ENCODE measurements around the gene PRKAR2A. TPM values are rescaled to one million over a fixed set of nuclear protein-coding genes. Genes with fewer than 3 reads are reported as not detected.
A peak's percentile ranks its signal among the peaks of the same experiment; 100 is the strongest.
"Not testable (repeated sequence)": the region's sequence is repeated elsewhere in the genome, so short reads cannot be mapped to it uniquely, and the experiment has no call there.

Gene PRKAR2A
- total and polyA plus RNA-seq, 2 experiments from 2014 or later: 15.7 to 172 TPM

DNA sequence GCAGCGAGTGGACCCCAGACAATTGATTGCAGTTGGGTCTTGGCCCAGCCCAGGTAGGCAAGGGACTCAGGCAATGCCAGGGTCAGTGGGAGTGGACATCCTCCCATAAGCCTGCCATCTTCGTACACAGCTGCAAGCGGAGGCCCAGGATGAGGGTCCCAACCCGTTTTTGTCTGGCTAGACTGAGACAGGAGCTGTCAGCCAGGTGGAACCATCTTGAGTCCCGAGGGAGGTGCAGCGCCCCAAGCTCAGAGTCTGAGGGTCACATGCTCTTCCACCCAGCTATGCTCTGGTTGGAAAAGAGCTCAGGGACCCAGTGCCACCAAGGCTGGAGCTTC lies 108.1 kb downstream of the PRKAR2A start:
- TF ChIP-seq, protein P1, sequence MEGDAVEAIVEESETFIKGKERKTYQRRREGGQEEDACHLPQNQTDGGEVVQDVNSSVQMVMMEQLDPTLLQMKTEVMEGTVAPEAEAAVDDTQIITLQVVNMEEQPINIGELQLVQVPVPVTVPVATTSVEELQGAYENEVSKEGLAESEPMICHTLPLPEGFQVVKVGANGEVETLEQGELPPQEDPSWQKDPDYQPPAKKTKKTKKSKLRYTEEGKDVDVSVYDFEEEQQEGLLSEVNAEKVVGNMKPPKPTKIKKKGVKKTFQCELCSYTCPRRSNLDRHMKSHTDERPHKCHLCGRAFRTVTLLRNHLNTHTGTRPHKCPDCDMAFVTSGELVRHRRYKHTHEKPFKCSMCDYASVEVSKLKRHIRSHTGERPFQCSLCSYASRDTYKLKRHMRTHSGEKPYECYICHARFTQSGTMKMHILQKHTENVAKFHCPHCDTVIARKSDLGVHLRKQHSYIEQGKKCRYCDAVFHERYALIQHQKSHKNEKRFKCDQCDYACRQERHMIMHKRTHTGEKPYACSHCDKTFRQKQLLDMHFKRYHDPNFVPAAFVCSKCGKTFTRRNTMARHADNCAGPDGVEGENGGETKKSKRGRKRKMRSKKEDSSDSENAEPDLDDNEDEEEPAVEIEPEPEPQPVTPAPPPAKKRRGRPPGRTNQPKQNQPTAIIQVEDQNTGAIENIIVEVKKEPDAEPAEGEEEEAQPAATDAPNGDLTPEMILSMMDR (IDR thresholded peaks at IDR 0.05; ENCODE audit: low read depth, low read length): no peak
- no peaks in the 10 kb centered on the region for H3K9me3 ChIP-seq (ENCODE audit: low read depth)
- no peaks in the 10 kb centered on the region for H3K4me1 ChIP-seq (ENCODE audit: low read depth)
- no peaks in the 10 kb centered on the region for H3K27me3 ChIP-seq
- H3K4me3 ChIP-seq: no peak overlapping the region
- DNase-seq (ENCODE audit: low read depth in 1 of 2, low spot score in 1 of 2): no peak
- no peak overlapping the region for H3K27ac ChIP-seq
- no peaks in the 10 kb centered on the region for H3K36me3 ChIP-seq

DNA sequence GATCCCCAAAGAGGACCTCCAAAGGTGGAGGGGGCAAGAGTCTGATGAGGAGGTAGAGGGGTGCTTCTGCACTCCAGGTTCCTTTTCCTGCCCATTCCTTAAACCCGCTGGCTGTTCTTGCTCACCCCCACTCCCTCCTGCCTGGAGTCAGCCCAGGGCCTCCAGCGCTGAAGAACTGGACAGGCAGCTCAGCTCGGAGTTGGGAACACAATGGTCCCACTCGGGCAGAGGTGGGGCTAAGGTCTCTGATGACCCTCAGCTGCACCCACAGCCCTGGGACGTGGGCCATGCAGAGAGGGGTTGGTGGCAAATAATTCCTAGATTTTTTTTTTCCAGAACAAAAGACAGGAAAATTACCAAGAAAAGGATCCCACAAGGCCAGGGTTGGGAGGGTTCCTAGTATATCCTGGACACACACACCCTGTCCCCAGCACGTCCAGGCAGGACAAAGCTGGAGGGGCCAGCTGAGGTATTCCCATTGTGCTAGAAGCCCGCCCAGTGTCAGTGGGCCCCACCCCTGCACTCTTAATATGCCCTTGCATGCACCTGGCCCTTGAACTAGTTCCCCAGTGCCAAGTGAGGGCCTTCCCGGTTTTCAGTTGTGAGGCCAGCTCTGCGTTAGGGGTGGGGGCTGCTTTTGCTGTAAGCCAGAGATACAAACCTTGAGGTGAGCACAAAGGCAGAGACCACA lies 108.6 kb downstream of the PRKAR2A start:
- no peaks in the 10 kb centered on the region for H3K9me3 ChIP-seq (ENCODE audit: low read depth)
- no peak overlapping the region for H3K27ac ChIP-seq
- TF ChIP-seq, protein P1 (IDR thresholded peaks at IDR 0.05; ENCODE audit: low read depth, low read length): no peak
- no peaks in the 10 kb centered on the region for H3K36me3 ChIP-seq
- no peak overlapping the region for H3K4me3 ChIP-seq
- no peaks in the 10 kb centered on the region for H3K27me3 ChIP-seq
- DNase-seq (ENCODE audit: low read depth in 1 of 2, low spot score in 1 of 2): no peak
- no peaks in the 10 kb centered on the region for H3K4me1 ChIP-seq (ENCODE audit: low read depth)

DNA sequence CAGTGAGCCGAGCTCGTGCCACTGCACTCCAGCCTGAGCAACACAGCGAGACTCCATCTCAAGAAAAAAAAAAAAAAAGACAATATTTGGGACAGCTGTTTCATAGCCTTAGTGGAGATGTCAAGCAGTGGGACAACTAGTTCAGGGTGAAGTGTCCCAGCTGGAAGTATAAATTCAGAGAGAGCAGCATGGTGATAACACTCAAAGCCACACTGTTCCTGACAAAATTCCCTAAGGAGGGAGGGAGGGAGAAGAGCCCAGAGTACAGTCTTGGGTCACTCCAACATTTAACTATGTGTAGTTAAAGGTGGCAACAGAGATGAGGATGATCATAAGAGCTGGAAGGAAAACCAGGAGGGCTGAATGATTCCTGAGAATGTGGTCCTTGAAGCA lies 109.5 kb downstream of the PRKAR2A start:
- Histone ChIP-seq H3K4me3 (no peak overlapping the region), H3K27me3 (no peaks in the 10 kb centered on the region), H3K27ac (no peak overlapping the region), H3K4me1 (ENCODE audit: low read depth) (no peaks in the 10 kb centered on the region), H3K9me3 (ENCODE audit: low read depth) (no peaks in the 10 kb centered on the region), H3K36me3 (no peaks in the 10 kb centered on the region)
- DNase-seq (ENCODE audit: low read depth in 1 of 2, low spot score in 1 of 2): peak in 1 of 2 donors; percentile 41
- TF ChIP-seq, protein P1 (IDR thresholded peaks at IDR 0.05; ENCODE audit: low read depth, low read length): no peak

DNA sequence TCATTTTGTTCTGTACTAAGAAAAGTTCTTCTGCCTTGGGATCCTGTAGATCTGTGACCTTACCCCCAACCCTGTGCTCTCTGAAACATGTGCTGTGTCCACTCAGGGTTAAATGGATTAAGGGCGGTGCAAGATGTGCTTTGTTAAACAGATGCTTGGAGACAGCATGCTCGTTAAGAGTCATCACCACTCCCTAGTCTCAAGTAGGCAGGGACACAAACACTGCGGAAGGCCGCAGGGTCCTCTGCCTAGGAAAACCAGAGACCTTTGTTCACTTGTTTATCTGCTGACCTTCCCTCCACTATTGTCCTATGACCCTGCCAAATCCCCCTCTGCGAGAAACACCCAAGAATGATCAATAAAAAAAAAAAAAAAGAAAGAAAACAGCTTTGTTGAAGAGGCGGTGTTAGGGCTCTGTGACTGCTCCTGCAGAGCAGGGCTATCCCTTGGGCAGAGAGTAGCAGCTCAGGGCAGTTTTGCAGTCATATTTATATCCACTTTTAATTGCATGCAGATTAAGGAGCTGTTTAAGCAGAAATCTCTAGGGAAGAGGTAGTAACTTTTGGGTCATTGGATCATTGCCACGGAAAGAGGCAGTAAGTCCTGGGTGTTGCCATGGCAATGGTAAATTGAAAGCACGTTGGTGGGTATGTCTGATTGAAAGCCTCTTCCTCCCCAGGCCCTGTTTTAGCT lies 112.5 kb downstream of the PRKAR2A start:
- not testable (repeated sequence) for H3K36me3 ChIP-seq; H3K27me3 ChIP-seq; DNase-seq (ENCODE audit: low read depth in 1 of 2, low spot score in 1 of 2); H3K4me1 ChIP-seq (ENCODE audit: low read depth); H3K9me3 ChIP-seq (ENCODE audit: low read depth); H3K4me3 ChIP-seq; H3K27ac ChIP-seq

DNA sequence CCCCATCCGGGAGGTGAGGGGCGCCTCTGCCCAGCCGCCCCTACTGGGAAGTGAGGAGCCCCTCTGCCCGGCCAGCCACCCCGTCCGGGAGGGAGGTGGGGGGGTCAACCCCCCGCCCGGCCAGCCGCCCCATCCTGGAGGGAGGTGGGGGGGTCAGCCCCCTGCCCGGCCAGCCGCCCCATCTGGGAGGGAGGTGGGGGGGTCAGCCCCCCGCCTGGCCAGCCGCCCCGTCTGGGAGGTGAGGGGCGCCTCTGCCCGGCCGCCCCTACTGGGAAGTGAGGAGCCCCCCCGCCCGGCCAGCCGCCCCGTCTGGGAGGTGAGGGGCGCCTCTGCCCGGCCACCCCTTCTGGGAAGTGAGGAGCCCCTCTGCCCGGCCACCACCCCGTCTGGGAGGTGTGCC lies 113.1 kb downstream of the PRKAR2A start:
- H3K9me3 ChIP-seq (ENCODE audit: low read depth); H3K4me1 ChIP-seq (ENCODE audit: low read depth); H3K4me3 ChIP-seq; DNase-seq (ENCODE audit: low read depth in 1 of 2, low spot score in 1 of 2); H3K36me3 ChIP-seq; H3K27ac ChIP-seq; H3K27me3 ChIP-seq: not testable (repeated sequence)

DNA sequence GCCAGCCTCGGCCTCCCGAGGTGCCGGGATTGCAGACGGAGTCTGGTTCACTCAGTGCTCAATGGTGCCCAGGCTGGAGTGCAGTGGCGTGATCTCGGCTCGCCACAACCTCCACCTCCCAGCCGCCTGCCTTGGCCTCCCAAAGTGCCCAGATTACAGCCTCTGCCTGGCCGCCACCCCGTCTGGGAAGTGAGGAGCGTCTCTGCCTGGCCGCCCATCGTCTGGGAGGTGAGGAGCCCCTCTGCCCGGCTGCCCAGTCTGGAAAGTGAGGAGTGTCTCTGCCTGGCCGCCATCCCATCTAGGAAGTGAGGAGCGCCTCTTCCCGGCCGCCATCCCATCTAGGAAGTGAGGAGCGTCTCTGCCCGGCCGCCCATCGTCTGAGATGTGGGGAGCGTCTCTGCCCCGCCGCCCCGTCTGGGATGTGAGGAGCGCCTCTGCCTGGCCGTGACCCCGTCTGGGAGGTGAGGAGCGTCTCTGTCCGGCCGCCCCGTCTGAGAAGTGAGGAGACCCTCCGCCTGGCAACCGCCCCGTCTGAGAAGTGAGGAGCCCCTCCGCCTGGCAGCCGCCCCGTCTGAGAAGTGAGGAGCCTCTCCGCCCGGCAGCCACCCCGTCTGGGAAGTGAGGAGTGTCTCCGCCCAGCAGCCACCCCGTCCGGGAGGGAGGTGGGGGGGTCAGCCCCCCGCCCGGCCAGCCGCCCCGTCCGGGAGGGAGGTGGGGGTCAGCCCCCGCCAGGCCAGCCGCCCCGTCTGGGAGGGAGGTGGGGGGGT lies 113.7 kb downstream of the PRKAR2A start:
- H3K4me1 ChIP-seq (ENCODE audit: low read depth); H3K4me3 ChIP-seq; H3K36me3 ChIP-seq; H3K27me3 ChIP-seq; H3K9me3 ChIP-seq (ENCODE audit: low read depth); DNase-seq (ENCODE audit: low read depth in 1 of 2, low spot score in 1 of 2); H3K27ac ChIP-seq: not testable (repeated sequence)

DNA sequence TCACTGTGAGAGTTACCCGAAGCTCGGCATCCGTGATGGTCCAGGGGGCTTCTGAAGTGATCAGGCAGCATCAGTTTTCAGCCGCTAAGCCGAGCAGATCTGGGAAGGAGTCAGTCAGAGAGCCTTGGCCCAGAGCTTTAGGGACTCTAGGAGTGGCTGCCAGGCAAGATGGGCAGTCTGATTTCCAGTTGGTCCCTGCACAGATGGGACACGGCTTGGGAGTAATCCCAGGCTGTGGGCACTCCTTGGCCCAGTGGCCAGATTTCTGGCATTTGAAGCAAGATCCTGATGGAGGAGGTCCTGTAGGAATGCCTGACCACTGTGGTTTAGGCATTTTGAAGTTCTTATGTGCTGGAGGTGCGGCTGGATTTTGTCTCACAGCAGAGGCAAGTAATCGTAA lies 120.2 kb downstream of the PRKAR2A start:
- Histone ChIP-seq H3K27ac (no peak overlapping the region), H3K36me3 (no peaks in the 10 kb centered on the region), H3K4me3 (no peak overlapping the region), H3K27me3 (peaks cover 2% of the 10 kb centered on the region), H3K9me3 (ENCODE audit: low read depth) (no peaks in the 10 kb centered on the region), H3K4me1 (ENCODE audit: low read depth) (no peaks in the 10 kb centered on the region)
- no peak for DNase-seq (ENCODE audit: low read depth in 1 of 2, low spot score in 1 of 2)
- TF ChIP-seq, protein P1 (IDR thresholded peaks at IDR 0.05; ENCODE audit: low read depth, low read length): no peak

DNA sequence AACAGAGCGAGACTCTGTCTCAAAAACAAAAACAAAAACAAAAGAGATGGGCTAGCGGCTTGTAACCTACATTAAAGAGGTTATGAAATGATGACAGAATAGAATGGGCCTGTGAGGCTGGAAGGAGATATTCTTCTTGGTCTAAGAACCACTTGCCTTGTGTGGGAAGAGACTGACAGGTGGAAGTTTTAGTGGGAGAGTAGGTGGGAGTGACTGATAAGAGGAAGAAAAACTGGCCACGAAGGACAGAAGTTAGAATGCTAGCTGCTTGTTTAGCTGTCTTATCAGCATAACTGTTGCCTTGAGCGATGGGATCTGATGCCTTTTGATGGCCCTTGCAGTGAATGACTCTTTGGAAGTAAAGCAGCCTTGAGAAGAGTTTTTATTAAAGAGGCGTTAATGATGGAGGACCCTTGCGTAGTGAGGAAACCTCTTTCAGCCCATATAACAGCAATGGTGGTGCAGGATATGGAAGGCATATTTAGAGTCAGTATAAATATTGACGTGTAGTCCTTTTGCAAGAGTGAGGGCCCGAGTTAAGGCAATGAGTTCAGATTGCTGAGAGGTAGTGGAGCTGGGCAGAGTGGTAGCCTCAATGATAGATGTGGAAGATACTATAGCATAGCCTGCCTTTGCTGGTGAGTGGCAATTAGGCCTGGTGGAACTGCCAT lies 122.4 kb downstream of the PRKAR2A start:
- not testable (repeated sequence) for H3K36me3 ChIP-seq; H3K9me3 ChIP-seq (ENCODE audit: low read depth); H3K4me3 ChIP-seq; H3K27me3 ChIP-seq; H3K27ac ChIP-seq; DNase-seq (ENCODE audit: low read depth in 1 of 2, low spot score in 1 of 2); H3K4me1 ChIP-seq (ENCODE audit: low read depth)
